OCI-LY1 (cell line): ENCODE data around the gene SRSF1.

ENCODE experiments used
- EZH2 ChIP-seq: fragments of 200-600 bp; sonication (generic), shearing (Covaris generic); IDR thresholded peaks from 2 replicates; pipeline ENCODE4 v1.8.0; 2017; ENCODE audit warnings: borderline replicate concordance, mixed run types, mild to moderate bottlenecking, antibody characterized with exemption, low read length, moderate library complexity, mixed read lengths
- TF ChIP-seq, protein P1 (sequence below): fragments of 200-600 bp; sonication (generic), shearing (Covaris generic); IDR thresholded peaks from 2 replicates; pipeline ENCODE4 v1.5.1; 2017; ENCODE audit warnings: mild to moderate bottlenecking, antibody characterized with exemption, low read length, moderate library complexity, mixed read lengths

GRCh38 chr17:58020401-58020800 is 13.4 kb upstream of the SRSF1 start:
- TF ChIP-seq EZH2: no peak
- TF ChIP-seq, protein P1, sequence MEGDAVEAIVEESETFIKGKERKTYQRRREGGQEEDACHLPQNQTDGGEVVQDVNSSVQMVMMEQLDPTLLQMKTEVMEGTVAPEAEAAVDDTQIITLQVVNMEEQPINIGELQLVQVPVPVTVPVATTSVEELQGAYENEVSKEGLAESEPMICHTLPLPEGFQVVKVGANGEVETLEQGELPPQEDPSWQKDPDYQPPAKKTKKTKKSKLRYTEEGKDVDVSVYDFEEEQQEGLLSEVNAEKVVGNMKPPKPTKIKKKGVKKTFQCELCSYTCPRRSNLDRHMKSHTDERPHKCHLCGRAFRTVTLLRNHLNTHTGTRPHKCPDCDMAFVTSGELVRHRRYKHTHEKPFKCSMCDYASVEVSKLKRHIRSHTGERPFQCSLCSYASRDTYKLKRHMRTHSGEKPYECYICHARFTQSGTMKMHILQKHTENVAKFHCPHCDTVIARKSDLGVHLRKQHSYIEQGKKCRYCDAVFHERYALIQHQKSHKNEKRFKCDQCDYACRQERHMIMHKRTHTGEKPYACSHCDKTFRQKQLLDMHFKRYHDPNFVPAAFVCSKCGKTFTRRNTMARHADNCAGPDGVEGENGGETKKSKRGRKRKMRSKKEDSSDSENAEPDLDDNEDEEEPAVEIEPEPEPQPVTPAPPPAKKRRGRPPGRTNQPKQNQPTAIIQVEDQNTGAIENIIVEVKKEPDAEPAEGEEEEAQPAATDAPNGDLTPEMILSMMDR: no peak
